ENCODE data around the gene ABL1.
A peak's percentile ranks its signal among the peaks of the same experiment; 100 is the strongest.

ABL1 gene

DNA sequence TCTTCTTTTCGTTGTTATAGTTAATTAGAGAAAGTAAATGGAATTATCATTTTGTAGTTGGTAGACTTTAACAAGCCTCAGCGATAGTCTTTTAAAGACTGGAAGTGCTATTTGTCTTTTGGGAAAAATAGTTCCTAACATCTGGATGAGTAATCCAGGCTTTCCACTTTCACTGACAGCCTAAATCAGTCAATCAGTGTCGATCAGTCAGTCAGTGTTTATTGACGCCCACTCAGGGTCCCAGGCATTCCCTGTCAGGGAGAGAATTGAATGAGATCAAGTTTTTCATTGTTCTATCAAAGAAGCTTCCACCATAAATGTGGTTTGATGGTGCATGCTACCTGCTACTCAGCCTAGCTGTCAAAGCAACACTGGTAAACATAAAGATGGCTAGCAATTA, 2.6 kb downstream of the ABL1 start:
- TF ChIP-seq, protein P1, sequence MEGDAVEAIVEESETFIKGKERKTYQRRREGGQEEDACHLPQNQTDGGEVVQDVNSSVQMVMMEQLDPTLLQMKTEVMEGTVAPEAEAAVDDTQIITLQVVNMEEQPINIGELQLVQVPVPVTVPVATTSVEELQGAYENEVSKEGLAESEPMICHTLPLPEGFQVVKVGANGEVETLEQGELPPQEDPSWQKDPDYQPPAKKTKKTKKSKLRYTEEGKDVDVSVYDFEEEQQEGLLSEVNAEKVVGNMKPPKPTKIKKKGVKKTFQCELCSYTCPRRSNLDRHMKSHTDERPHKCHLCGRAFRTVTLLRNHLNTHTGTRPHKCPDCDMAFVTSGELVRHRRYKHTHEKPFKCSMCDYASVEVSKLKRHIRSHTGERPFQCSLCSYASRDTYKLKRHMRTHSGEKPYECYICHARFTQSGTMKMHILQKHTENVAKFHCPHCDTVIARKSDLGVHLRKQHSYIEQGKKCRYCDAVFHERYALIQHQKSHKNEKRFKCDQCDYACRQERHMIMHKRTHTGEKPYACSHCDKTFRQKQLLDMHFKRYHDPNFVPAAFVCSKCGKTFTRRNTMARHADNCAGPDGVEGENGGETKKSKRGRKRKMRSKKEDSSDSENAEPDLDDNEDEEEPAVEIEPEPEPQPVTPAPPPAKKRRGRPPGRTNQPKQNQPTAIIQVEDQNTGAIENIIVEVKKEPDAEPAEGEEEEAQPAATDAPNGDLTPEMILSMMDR (conservative IDR thresholded peaks at IDR 0.05; ENCODE audit: control insufficient read depth, insufficient read depth, low read depth, low read length): no peak
- no peak for DNase-seq (ENCODE audit: low read depth)
- H3K4me3 ChIP-seq (ENCODE audit: control insufficient read depth, low read depth, low read length): peak overlapping the region; percentile 75

DNA sequence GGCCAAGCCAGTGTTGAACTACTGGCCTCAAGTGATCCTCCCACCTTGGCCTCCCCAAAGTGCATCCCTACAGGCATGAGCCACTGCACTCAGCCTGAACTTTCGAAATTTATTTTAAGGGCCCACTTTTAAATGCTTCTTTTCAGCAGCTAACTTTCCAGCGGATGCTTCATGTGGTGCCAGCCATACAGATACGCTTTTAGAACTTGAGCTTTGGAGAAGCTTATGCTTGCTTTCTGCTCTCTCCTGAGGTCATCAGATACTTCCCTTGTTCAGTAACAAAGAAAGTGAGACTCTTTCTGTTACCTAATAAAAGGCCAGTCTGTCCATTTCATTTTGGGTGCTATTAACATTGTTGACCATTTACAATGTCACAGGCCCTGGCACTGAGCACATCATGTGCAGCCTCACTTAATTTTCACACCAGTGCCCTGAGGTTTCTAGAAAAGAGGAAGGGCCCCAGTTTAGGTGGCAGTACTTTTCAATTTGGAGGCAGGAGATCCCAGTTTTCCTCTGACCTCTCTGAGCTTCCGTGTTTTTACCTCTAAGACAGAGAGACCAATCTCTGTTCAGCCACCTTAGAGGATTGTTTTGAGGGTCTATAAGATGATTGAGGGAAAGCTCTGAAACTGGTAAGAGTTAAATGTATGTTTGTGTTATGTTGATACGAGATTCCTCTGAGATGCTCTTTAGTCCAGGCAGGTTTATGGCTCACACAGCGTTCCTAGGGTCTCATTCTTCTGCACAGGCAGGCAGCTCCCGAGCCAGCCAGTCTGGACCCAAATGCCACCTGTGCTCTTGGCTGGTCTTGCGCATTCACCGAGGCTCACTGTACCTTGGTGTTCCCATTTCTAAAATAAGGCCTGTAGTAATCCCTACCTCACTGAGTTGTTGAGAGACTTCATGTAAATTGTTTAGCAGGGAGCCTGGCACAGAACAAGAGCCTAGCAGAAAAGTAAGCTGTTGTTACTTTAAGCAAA, 4.4 kb downstream of the ABL1 start:
- H3K4me3 ChIP-seq (ENCODE audit: control insufficient read depth, low read depth, low read length): no peak overlapping the region
- TF ChIP-seq, protein P1 (conservative IDR thresholded peaks at IDR 0.05; ENCODE audit: control insufficient read depth, insufficient read depth, low read depth, low read length): no peak
- no peak for DNase-seq (ENCODE audit: low read depth)

DNA sequence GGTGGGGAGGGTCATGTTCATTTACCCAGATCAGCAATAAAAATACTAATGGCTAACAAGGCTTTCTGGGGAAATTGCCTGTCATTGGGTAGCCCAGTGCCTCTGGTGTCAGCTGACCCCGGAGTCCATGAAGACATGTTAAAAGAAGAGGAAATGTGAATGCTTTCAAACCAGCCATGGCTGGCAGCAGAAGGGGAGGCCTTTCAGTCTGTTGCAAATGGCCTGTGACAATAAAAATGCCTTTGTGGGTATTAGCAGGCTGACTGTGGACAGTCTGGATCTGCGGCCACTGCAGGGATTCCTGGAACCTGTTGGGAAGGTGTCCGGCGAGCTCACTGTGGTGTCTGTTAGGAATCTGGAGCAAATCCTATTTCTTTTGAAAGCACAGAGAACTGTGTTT, 7.5 kb downstream of the ABL1 start:
- TF ChIP-seq, protein P1 (conservative IDR thresholded peaks at IDR 0.05; ENCODE audit: control insufficient read depth, insufficient read depth, low read depth, low read length): no peak
- no peak for DNase-seq (ENCODE audit: low read depth)
- H3K4me3 ChIP-seq (ENCODE audit: control insufficient read depth, low read depth, low read length): no peak overlapping the region

DNA sequence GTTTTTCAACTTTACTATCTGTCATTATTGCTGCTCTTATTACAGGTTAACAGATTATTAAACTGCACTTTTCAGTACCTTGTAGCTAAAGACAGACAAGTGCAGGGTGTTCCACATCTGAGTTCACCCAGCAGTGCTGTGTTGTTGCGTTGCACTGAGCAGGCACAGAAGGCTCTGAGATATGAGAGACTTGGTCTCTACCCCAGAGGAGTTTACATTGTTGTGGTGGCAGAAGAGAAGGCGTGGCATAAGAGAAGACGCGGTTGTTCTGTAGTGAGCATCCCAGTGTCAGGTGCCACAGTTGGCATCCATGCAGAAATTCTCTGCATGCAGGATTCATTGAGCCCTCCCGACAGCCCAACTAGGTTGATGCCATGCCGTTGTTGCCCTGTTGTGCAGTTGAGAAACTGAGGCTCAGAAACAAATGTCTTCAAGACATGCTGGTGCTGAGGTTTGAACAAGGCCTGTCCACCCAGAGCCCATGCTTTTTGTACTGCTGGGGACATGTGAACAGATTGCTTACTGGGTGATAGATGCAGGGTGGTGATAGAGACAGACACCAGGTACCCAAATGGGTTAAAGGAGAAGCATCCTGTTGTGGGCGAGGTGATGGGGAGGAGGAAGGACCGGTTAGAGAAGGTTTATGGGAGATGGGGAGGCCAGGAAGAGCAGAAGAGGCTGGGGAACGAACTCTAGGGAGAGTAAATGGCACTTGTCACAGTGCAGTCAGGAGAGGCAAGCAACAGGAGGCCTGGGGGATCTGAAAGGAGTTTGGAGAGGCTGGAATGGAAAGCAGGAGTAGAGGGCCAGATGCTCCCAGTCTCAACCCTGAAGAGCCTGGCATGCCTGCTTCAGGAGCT, 8.2 kb downstream of the ABL1 start:
- no peak overlapping the region for H3K4me3 ChIP-seq (ENCODE audit: control insufficient read depth, low read depth, low read length)
- DNase-seq (ENCODE audit: low read depth): no peak
- TF ChIP-seq, protein P1 (conservative IDR thresholded peaks at IDR 0.05; ENCODE audit: control insufficient read depth, insufficient read depth, low read depth, low read length): no peak

DNA sequence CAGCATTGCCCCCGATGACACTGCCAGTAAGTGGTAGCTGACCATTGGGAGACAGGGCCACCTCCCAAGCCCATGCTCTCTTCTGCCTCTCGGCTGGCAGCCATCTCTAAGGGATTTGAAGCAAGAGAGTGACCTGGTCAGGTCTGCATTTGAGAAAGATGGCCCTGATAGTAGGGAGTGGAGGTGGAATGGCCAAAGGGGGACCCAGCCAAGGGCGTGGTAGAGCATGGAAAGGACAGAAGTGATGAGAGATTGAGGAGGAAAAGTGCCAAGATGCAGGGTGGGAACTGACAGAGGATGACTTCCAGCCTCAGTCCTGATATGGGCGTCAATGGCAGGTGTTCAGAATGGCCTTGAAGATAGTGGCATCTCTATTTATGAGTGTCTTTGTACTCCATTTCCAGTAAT, 9.0 kb downstream of the ABL1 start:
- no peak overlapping the region for H3K4me3 ChIP-seq (ENCODE audit: control insufficient read depth, low read depth, low read length)
- DNase-seq (ENCODE audit: low read depth): no peak
- TF ChIP-seq, protein P1 (conservative IDR thresholded peaks at IDR 0.05; ENCODE audit: control insufficient read depth, insufficient read depth, low read depth, low read length): no peak

DNA sequence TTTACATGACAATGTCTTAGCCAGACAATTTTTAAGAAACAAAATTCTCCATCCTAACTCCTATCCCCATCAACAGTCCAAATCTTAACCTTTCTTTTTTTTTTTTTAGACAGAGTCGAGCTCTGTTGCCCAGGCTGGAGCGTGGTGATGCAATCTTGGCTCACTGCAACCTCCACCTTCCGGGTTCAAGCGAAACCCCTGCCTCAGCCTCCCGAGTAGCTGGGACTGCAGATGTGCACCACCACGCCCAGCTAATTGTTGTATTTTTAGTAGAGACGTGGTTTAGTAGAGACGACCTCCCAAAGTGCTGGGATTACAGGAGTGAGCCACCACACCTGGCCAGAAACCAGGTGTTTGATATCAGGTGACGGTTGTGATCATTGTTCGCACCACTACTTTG, 10.2 kb downstream of the ABL1 start:
- TF ChIP-seq, protein P1 (conservative IDR thresholded peaks at IDR 0.05; ENCODE audit: control insufficient read depth, insufficient read depth, low read depth, low read length): no peak
- peak overlapping the region; percentile 8 for H3K4me3 ChIP-seq (ENCODE audit: control insufficient read depth, low read depth, low read length)
- DNase-seq (ENCODE audit: low read depth): no peak
